Brain pericyte (primary cell): ENCODE measurements around the gene RFX7.

Experiments
- DNase-seq: peaks from one replicate; pipeline ENCODE4 v3.0.0-alpha.2; 2012; ENCODE audit warnings: low read depth, low spot score

RFX7 gene

GRCh38 chr15:56045068-56045748 lies 198.5 kb downstream of the RFX7 start:
- no peak for DNase-seq

- DNase-seq, result no peak
Measured at GRCh38 chr15:56042982-56043980, 200.4 kb downstream of the RFX7 start.

GRCh38 chr15:56042498-56042897 lies 201.2 kb downstream of the RFX7 start:
- DNase-seq, result no peak

GRCh38 chr15:56042031-56042430 lies 201.6 kb downstream of the RFX7 start:
- no peak for DNase-seq

GRCh38 chr15:56040081-56041035 lies 203.3 kb downstream of the RFX7 start:
- peak; percentile 30 for DNase-seq

GRCh38 chr15:56038707-56039106 lies 205.0 kb downstream of the RFX7 start:
- no peak for DNase-seq

- DNase-seq, result no peak
Measured at GRCh38 chr15:56038015-56038414, 205.7 kb downstream of the RFX7 start.
